Activated T-cell treated with anti-CD3 and anti-CD28 coated beads, Interleukin-2, amount 50 U/mL, for 72 hours (primary cell): ENCODE results near the gene GLRA2. TPM values are rescaled to one million over a fixed set of nuclear protein-coding genes. Genes with fewer than 3 reads are reported as not detected.
"Not testable (repeated sequence)": the region's sequence is repeated elsewhere in the genome, so short reads cannot be mapped to it uniquely, and the experiment has no call there.

Experiments
- ATAC-seq, 2 donors: fragments of 150-1000 bp; cut with Tn5 transposase; replicated peaks in 1 of 2; 2 replicates each; pipeline ENCODE4 v1.10.0; 2021; ENCODE audit warnings: moderate library complexity in 2 of 2, mild to moderate bottlenecking in 1 of 2
- DNase-seq, 2 donors: peaks; one replicate each; pipeline ENCODE4 v3.0.0; 2021 to 2022; ENCODE audit warnings: mixed read lengths in 1 of 2
- H3K27ac Mint-ChIP-seq: one replicate; pipeline ENCODE4 v1.8.0; 2022; ENCODE audit warnings: mild to moderate bottlenecking, moderate library complexity, mixed read lengths
- H3K27me3 Mint-ChIP-seq: one replicate; pipeline ENCODE4 v1.8.0; 2022; ENCODE audit warnings: low read depth, mixed read lengths
- H3K36me3 Mint-ChIP-seq, 2 donors: one replicate each; pipeline ENCODE4 v1.8.0; 2022; ENCODE audit warnings: mixed read lengths in 2 of 2, mild to moderate bottlenecking in 1 of 2; ENCODE audit not compliant: insufficient read depth in 2 of 2
- H3K4me1 Mint-ChIP-seq: one replicate; pipeline ENCODE4 v1.8.0; 2022; ENCODE audit warnings: low read depth, mixed read lengths
- H3K4me3 Mint-ChIP-seq, 2 donors: one replicate each; pipeline ENCODE4 v1.8.0; 2022; ENCODE audit warnings: mild to moderate bottlenecking in 2 of 2, mixed read lengths in 2 of 2, moderate library complexity in 2 of 2
- H3K9me3 Mint-ChIP-seq, 2 donors: one replicate each; pipeline ENCODE4 v1.8.0; 2022; ENCODE audit warnings: mixed read lengths in 2 of 2
- total RNA-seq, 2 donors: library from RNA; stranded (reverse); gene quantifications; one replicate each; pipeline ENCODE4 v1.2.3, GENCODE V29; 2022

Gene GLRA2
- total RNA-seq, 2 donors from 2014 or later: not detected

- H3K4me3 Mint-ChIP-seq, H3K27ac Mint-ChIP-seq, H3K4me1 Mint-ChIP-seq, ATAC-seq, H3K9me3 Mint-ChIP-seq, H3K36me3 Mint-ChIP-seq, DNase-seq: not testable (repeated sequence)
- peaks cover 19% of the 10 kb centered on the region for H3K27me3 Mint-ChIP-seq
Observed at GRCh38 chrX:14612450-14612849, 83.1 kb downstream of the GLRA2 start.

GRCh38 chrX:14616301-14616700 lies 87.0 kb downstream of the GLRA2 start:
- no peak for ATAC-seq
- DNase-seq: no peak
- Mint-ChIP-seq H3K4me3 (no peak overlapping the region), H3K4me1 (no peaks in the 10 kb centered on the region), H3K27ac (no peak overlapping the region), H3K36me3 (peaks cover 0 to 2% of the 10 kb centered on the region in 2 donors), H3K9me3 (peaks cover 2 to 6% of the 10 kb centered on the region in 2 donors), H3K27me3 (peaks cover 27% of the 10 kb centered on the region)

- Mint-ChIP-seq H3K27ac (no peak overlapping the region), H3K4me1 (no peaks in the 10 kb centered on the region), H3K4me3 (no peak overlapping the region), H3K9me3 (peaks cover 2 to 6% of the 10 kb centered on the region in 2 donors), H3K27me3 (peaks cover 27% of the 10 kb centered on the region), H3K36me3 (peaks cover 0 to 2% of the 10 kb centered on the region in 2 donors)
- no peak for ATAC-seq
- DNase-seq: no peak
Observed at GRCh38 chrX:14616836-14617235, 87.5 kb downstream of the GLRA2 start.

- ATAC-seq (no peak), DNase-seq (no peak)
- Mint-ChIP-seq H3K4me3 (no peak overlapping the region), H3K36me3 (no peaks in the 10 kb centered on the region), H3K27me3 (peaks cover 27% of the 10 kb centered on the region), H3K4me1 (no peaks in the 10 kb centered on the region), H3K9me3 (peaks cover 2 to 13% of the 10 kb centered on the region in 2 donors), H3K27ac (no peak overlapping the region)
Observed at GRCh38 chrX:14618177-14618965, 89.0 kb downstream of the GLRA2 start.

GRCh38 chrX:14630733-14631132 lies 101.4 kb downstream of the GLRA2 start:
- peaks cover 24% of the 10 kb centered on the region for H3K27me3 Mint-ChIP-seq
- ATAC-seq (no peak), DNase-seq (no peak)
- no peak overlapping the region for H3K4me3 Mint-ChIP-seq
- H3K9me3 Mint-ChIP-seq: peaks cover 0 to 1% of the 10 kb centered on the region in 2 donors
- no peak overlapping the region for H3K27ac Mint-ChIP-seq
- H3K36me3 Mint-ChIP-seq: no peaks in the 10 kb centered on the region
- no peaks in the 10 kb centered on the region for H3K4me1 Mint-ChIP-seq

- H3K36me3 Mint-ChIP-seq: no peaks in the 10 kb centered on the region
- ATAC-seq (no peak), DNase-seq (no peak)
- no peak overlapping the region for H3K4me3 Mint-ChIP-seq
- H3K27ac Mint-ChIP-seq: no peak overlapping the region
- H3K9me3 Mint-ChIP-seq: peaks cover 0 to 2% of the 10 kb centered on the region in 2 donors
- peaks cover 11% of the 10 kb centered on the region for H3K27me3 Mint-ChIP-seq
- no peaks in the 10 kb centered on the region for H3K4me1 Mint-ChIP-seq
Observed at GRCh38 chrX:14641681-14642655, 112.6 kb downstream of the GLRA2 start.

GRCh38 chrX:14660970-14661369 lies 131.6 kb downstream of the GLRA2 start:
- no peak overlapping the region for H3K27ac Mint-ChIP-seq
- no peak for ATAC-seq
- no peak overlapping the region for H3K4me3 Mint-ChIP-seq
- H3K4me1 Mint-ChIP-seq: no peaks in the 10 kb centered on the region
- H3K9me3 Mint-ChIP-seq: no peaks in the 10 kb centered on the region
- H3K27me3 Mint-ChIP-seq: peaks cover 12% of the 10 kb centered on the region
- no peak for DNase-seq
- no peaks in the 10 kb centered on the region for H3K36me3 Mint-ChIP-seq

GRCh38 chrX:14670819-14671218 lies 141.5 kb downstream of the GLRA2 start:
- no peak overlapping the region for H3K27ac Mint-ChIP-seq
- peaks cover 8% of the 10 kb centered on the region for H3K4me1 Mint-ChIP-seq
- ATAC-seq (no peak), DNase-seq (no peak)
- no peak overlapping the region for H3K4me3 Mint-ChIP-seq
- peaks cover 27% of the 10 kb centered on the region for H3K27me3 Mint-ChIP-seq
- no peaks in the 10 kb centered on the region for H3K36me3 Mint-ChIP-seq
- H3K9me3 Mint-ChIP-seq: no peaks in the 10 kb centered on the region

GRCh38 chrX:14672611-14673172 lies 143.4 kb downstream of the GLRA2 start:
- no peak for ATAC-seq
- DNase-seq: no peak
- Mint-ChIP-seq H3K9me3 (no peaks in the 10 kb centered on the region), H3K27me3 (peaks cover 27% of the 10 kb centered on the region), H3K36me3 (no peaks in the 10 kb centered on the region), H3K27ac (peak overlapping the region; percentile 42), H3K4me1 (peaks cover 8% of the 10 kb centered on the region), H3K4me3 (no peak overlapping the region)

GRCh38 chrX:14673236-14673635 lies 143.9 kb downstream of the GLRA2 start:
- Mint-ChIP-seq H3K36me3 (no peaks in the 10 kb centered on the region), H3K27me3 (peaks cover 27% of the 10 kb centered on the region), H3K9me3 (no peaks in the 10 kb centered on the region), H3K4me1 (peaks cover 8% of the 10 kb centered on the region), H3K4me3 (no peak overlapping the region), H3K27ac (peak overlapping the region; percentile 42)
- peak; percentile 28 to 60 for ATAC-seq
- no peak for DNase-seq

- peak; percentile 40 to 55 for DNase-seq
- ATAC-seq: peak; percentile 99
Observed at GRCh38 chrX:14673764-14674163, 144.4 kb downstream of the GLRA2 start.

GRCh38 chrX:14675500-14675899 lies 146.2 kb downstream of the GLRA2 start:
- H3K36me3 Mint-ChIP-seq: no peaks in the 10 kb centered on the region
- no peak overlapping the region for H3K27ac Mint-ChIP-seq
- H3K9me3 Mint-ChIP-seq: no peaks in the 10 kb centered on the region
- ATAC-seq: no peak
- H3K4me3 Mint-ChIP-seq: no peak overlapping the region
- peaks cover 8% of the 10 kb centered on the region for H3K4me1 Mint-ChIP-seq
- H3K27me3 Mint-ChIP-seq: peaks cover 27% of the 10 kb centered on the region
- DNase-seq: no peak

More at GRCh38 chrX:14673764-14674163, 144.4 kb downstream of the GLRA2 start:
- H3K9me3 Mint-ChIP-seq: no peaks in the 10 kb centered on the region
- H3K4me1 Mint-ChIP-seq: peaks cover 8% of the 10 kb centered on the region
- no peak overlapping the region for H3K27ac Mint-ChIP-seq
- peaks cover 27% of the 10 kb centered on the region for H3K27me3 Mint-ChIP-seq
- H3K4me3 Mint-ChIP-seq: peak overlapping the region in 1 of 2 donors; percentile 74
- H3K36me3 Mint-ChIP-seq: no peaks in the 10 kb centered on the region

- DNase-seq (no peak), ATAC-seq (no peak)
- peaks cover 0 to 2% of the 10 kb centered on the region in 2 donors for H3K9me3 Mint-ChIP-seq
- H3K27ac Mint-ChIP-seq: no peak overlapping the region
- H3K27me3 Mint-ChIP-seq: peaks cover 21% of the 10 kb centered on the region
- H3K4me3 Mint-ChIP-seq: no peak overlapping the region
- peaks cover 8% of the 10 kb centered on the region for H3K4me1 Mint-ChIP-seq
- no peaks in the 10 kb centered on the region for H3K36me3 Mint-ChIP-seq
Observed at GRCh38 chrX:14676431-14676830, 147.1 kb downstream of the GLRA2 start.
